HG03460 (cell line): Measurements from ENCODE around the gene MLX.
A peak's percentile ranks its signal among the peaks of the same experiment; 100 is the strongest.
"Not testable (repeated sequence)": the region's sequence is repeated elsewhere in the genome, so short reads cannot be mapped to it uniquely, and the experiment has no call there.

Experiments used
- ATAC-seq: cut with Tn5 transposase; IDR thresholded peaks from one replicate; pipeline ENCODE4 v1.9.1; 2021; ENCODE audit not compliant: unreplicated experiment

MLX gene

GRCh38 chr17:42554250-42555121 is 12.4 kb upstream of the MLX start:
- ATAC-seq = peak; percentile 88

DNA sequence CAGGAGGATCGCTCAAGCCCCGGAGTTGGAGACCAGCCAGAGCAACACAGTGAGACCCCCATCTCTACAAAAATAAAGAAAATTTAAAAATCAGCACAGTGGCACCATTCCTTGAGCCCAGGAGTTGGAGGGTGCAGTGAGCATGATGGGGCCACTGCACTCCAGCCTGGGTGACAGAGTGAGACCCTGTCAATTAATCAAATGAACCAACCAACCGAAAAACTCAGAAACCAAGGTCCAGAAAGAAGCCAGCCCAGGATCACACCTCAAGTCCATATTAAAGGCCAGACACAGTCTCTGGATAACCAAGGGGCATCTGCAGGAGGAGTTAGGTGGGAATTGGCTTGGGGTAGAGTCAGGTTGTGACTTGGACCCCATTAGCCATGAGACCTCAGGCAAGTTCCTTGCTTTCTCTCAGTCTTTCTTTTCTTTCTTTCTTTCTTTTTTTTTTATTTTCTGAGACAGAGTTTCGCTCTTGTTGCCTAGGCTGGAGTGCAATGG is 11.7 kb upstream of the MLX start:
- ATAC-seq = no peak

- ATAC-seq = not testable (repeated sequence)
These were observed 10.8 kb upstream of the MLX start for GRCh38 chr17:42555961-42556617.

- no peak for ATAC-seq
These were observed 7.8 kb upstream of the MLX start for GRCh38 chr17:42559075-42559474.

DNA sequence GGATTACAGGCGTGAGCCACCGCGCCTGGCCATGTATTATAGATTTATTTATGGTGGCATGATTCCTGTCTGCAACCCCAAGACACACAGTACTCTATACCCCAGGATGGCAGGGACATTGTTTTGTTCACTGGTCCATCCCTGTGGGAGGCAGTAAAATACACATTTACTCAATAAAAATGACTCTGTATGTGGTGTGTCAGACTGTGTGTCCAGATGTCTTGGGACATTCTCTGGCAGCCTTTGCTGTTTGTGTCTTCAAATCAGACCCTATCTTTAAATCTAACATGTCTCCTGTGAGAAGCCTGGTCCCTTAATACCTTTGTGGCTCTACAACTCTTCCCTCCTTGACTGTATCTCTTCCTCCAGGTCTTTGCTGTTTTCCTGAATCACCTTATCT is 6.7 kb upstream of the MLX start:
- ATAC-seq = no peak

- ATAC-seq = no peak
These were observed 5.0 kb upstream of the MLX start, which contains the start of gene COASY for GRCh38 chr17:42561897-42562387. Gene COASY (plus strand): TSS chr17:42562148. CDS start chr17:42562623, 475 bp downstream.

DNA sequence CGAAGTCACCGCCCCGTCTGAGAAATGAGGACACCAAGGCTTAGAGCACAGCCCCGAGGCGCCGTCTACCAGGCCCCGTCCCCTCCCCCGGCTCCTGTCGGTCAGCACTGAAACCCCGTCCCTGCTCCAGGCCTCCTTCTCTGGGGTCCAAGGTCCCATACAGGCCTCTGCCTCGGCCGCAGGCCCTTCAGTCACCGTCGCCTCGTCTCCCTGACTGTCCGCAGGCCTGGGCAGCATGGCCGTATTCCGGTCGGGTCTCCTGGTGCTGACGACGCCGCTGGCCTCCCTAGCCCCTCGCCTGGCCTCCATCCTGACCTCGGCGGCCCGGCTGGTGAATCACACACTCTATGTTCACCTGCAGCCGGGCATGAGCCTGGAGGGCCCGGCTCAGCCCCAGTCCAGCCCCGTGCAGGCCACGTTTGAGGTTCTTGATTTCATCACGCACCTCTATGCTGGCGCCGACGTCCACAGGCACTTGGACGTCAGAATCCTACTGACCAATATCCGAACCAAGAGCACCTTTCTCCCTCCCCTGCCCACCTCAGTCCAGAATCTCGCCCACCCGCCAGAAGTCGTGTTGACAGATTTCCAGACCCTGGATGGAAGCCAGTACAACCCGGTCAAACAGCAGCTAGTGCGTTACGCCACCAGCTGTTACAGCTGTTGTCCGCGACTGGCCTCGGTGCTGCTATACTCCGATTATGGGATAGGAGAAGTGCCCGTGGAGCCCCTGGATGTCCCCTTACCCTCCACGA is 4.3 kb upstream of the MLX start:
- ATAC-seq = no peak

DNA sequence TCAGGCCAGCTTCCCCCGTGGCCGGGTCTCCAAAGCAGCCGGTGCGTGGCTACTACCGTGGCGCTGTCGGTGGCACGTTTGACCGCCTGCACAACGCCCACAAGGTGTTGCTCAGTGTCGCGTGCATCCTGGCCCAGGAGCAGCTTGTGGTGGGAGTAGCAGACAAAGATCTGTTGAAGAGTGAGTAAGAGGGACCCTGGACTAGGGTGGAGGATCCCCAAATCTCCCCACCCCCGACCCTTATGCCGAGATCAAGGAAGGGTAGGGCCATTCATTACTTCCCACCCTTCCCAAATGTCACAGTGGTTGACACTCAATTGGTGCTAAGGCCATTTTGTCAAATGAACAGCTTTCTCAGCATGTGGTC is 3.8 kb upstream of the MLX start:
- no peak for ATAC-seq

- no peak for ATAC-seq
These were observed 3.4 kb upstream of the MLX start for GRCh38 chr17:42563543-42563942.

GRCh38 chr17:42563950-42564349 is 3.0 kb upstream of the MLX start:
- ATAC-seq = no peak

- no peak for ATAC-seq
These were observed 1.9 kb upstream of the MLX start for GRCh38 chr17:42564815-42565522.

DNA sequence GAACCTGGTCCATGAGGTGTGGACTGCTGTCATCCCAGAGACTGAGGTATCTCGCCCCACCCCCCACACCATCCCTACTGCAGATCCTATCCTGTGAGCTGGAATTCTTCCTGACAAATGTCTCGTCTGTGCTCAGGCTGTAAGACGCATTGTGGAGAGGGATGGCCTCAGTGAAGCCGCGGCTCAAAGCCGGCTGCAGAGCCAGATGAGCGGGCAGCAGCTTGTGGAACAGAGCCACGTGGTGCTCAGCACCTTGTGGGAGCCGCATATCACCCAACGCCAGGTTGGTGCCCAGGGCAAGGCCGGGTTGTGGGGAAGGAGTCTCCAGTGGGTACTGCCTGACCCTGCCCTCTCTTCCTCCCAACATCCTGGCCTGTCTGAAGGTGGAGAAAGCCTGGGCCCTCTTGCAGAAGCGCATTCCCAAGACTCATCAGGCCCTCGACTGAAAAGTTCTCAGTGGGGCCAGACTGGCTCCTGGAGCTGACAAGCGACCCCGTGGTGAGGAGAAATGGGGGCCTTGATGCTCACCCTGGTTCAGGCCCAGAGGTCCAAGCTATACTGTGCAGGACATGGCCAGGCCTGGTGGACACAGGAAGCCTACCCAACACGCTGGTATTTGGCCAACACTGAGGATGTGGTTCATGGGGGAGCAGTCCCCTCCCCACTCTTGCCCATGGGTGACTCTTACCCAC is 1.2 kb upstream of the MLX start:
- ATAC-seq = no peak

- ATAC-seq = no peak
These were observed 551 bp upstream of the MLX start for GRCh38 chr17:42566215-42566882.

DNA sequence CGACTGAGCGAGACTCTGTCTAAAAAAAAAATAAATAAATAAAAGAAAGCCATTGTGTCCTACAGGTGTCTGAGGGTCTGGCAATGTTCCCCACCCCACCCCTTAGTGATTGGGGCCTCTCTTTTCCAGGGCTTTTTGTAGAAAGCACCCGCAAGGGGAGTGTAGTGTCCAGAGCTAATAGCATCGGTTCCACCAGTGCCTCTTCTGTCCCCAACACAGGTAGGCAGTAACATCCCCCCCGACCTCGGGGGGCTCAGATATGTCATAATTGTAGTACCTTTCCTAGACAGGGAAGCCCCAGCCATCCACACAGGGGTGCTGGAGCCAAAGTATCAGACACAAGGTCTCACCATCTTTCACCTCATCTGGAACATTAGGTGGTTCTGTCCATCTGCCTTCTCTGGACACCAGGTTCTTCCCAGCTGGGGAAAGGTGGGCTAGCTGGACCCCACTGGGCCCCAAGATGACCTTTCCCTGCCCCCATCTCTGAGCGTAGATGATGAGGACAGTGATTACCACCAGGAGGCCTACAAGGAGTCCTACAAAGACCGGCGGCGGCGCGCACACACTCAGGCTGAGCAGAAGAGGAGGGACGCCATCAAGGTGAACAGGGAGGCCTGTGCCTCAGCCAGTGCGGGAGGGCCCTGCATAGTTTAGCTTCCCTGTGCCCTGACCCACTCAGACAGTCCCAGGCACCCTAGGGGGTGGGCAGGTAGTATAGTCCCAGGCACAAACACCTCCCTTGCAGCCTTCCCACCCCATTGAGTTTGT is 1.6 kb downstream of the MLX start:
- no peak for ATAC-seq

DNA sequence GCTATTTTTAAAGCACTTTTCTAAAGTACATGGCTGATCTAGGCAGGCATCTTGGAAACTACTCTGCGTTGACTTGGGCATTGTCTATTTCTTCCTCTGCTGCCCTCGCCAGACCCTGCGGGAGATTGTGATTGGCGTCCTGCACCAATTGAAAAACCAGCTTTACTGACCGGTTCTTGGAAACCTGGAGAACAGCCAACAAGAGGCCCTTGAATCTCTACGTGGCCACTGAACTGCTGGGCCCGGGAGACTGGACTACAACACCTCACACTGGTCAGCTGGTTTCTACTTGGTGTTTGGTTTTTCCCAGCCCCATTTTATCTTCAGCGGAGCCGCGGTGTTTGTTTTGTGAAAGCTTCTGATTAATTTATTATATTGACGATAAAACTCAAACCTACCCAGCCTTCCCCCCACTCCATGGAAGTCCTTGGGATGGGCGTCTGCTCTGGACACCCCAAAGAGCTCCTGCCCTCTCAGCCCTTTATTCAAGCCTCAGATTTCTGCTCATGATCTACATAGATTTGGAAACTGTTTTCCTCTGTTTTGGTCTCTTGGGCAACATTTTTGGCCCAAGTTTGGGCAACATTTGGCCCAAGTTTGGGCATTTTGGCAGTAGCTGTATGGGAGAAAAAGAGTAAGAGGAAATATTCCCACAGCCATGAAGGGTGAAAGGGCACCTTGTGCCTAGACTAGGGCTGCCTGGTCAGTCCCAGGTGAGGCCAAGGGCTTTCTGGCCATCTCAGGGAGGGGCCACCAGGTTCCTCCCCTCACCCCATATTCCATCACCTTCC is 4.7 kb downstream of the MLX start:
- no peak for ATAC-seq

GRCh38 chr17:42573095-42573494 is 6.2 kb downstream of the MLX start:
- no peak for ATAC-seq

DNA sequence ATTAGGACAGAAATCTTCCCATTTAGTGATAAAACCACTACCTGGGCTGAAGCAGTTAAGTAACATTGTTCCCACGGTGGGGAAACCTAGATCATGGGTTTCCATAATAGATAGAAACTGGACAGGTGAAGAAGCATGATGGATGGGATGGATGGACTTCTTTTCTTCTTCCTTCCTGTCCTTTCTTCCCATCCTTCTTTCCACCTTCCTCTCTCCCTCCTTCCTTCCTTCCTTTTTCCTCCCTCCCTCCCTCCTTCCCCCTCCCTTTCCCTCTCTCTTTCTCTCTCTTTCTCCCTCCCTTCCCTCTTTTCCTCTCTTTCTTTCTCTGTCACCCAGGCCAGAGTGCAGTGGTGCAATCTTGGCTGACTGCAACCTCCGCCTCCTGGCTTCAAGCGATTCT is 7.6 kb downstream of the MLX start:
- no peak for ATAC-seq

DNA sequence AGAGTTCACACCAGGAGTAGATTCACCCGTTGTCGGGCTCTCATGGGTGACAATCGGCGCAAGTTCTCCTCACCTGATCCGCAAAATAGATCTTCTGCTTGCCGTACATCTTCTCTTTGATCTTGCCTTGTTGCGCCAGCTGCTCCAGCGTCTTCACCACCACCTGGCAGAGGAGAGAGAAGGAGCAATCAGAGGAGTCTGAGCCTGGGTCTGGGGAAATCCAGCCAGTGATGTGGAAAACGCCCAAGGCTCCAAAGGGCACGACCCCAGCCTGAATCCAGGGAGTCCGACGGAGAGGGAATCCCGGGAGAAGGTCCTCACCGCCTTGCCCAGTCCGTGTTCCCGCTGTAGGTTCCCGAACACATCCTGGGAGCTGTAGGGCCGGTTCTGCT is 10.2 kb downstream of the MLX start:
- ATAC-seq = peak; percentile 8
